Loucy (cell line): Measurements from ENCODE around the gene RGL4.
A peak's percentile ranks its signal among the peaks of the same experiment; 100 is the strongest.

Experiments
- H2AFZ ChIP-seq: fragments of 200-600 bp; sonication (generic); 2 replicates; pipeline ENCODE4 v1.6.0; 2016; ENCODE audit warnings: antibody characterized with exemption, mild to moderate bottlenecking, low read length, moderate library complexity
- H3F3A ChIP-seq: fragments of 200-600 bp; 2 replicates; pipeline ENCODE4 v1.6.0; 2016; ENCODE audit warnings: antibody characterized with exemption, low read depth, mild to moderate bottlenecking
- H3K27me3 ChIP-seq: fragments of 200-600 bp; sonication (generic); 2 replicates; pipeline ENCODE4 v1.6.1; 2014; ENCODE audit warnings: low read length, mild to moderate bottlenecking; ENCODE audit not compliant: insufficient read depth, poor library complexity, severe bottlenecking
- H3K36me3 ChIP-seq: fragments of 200-600 bp; sonication (generic); 2 replicates; pipeline ENCODE4 v1.6.1; 2016; ENCODE audit warnings: low read length; ENCODE audit not compliant: insufficient read depth
- H3K4me1 ChIP-seq: fragments of 200-600 bp; sonication (generic); 2 replicates; pipeline ENCODE4 v1.5.1; 2014; ENCODE audit warnings: low read length, mild to moderate bottlenecking; ENCODE audit not compliant: insufficient read depth, poor library complexity, severe bottlenecking
- H3K4me2 ChIP-seq: fragments of 200-600 bp; sonication (generic); 2 replicates; pipeline ENCODE4 v1.6.0; 2014; ENCODE audit warnings: antibody characterized with exemption, low read length, low read depth, mild to moderate bottlenecking; ENCODE audit not compliant: poor library complexity, severe bottlenecking
- H3K4me3 ChIP-seq: fragments of 200-600 bp; sonication (generic); 2 replicates; pipeline ENCODE4 v1.5.1; 2014; ENCODE audit warnings: low read length, mild to moderate bottlenecking, mixed read lengths; ENCODE audit not compliant: poor library complexity, severe bottlenecking
- H3K79me2 ChIP-seq: fragments of 200-600 bp; sonication (generic); 2 replicates; pipeline ENCODE4 v1.6.1; 2014; ENCODE audit warnings: low read length; ENCODE audit not compliant: insufficient read depth
- H3K9ac ChIP-seq: fragments of 200-600 bp; sonication (generic); 2 replicates; pipeline ENCODE4 v1.6.0; 2014; ENCODE audit warnings: mild to moderate bottlenecking, low read depth, low read length, moderate library complexity; ENCODE audit not compliant: poor library complexity, severe bottlenecking
- H3K9me2 ChIP-seq: fragments of 200-600 bp; sonication (generic); replicated peaks from 2 replicates; pipeline ENCODE4 v1.6.1; 2016; ENCODE audit warnings: low read depth, low read length, mixed read lengths
- H3K9me3 ChIP-seq: fragments of 200-600 bp; sonication (generic); 2 replicates; pipeline ENCODE4 v1.6.1; 2014; ENCODE audit warnings: mild to moderate bottlenecking, antibody characterized with exemption, low read length, low read depth; ENCODE audit not compliant: insufficient read depth
- H4K20me1 ChIP-seq: fragments of 200-600 bp; sonication (generic); 2 replicates; pipeline ENCODE4 v1.6.0; 2014; ENCODE audit warnings: antibody characterized with exemption, low read length, mild to moderate bottlenecking; ENCODE audit not compliant: insufficient read depth, poor library complexity, severe bottlenecking
- CTCF ChIP-seq: fragments of 200-600 bp; sonication (generic); conservative IDR thresholded peaks from 2 replicates; pipeline ENCODE4 v1.5.1; 2014; ENCODE audit warnings: mild to moderate bottlenecking, antibody characterized with exemption, low read length
- EZH2phosphoT487 ChIP-seq: fragments of 200-600 bp; IDR thresholded peaks from 2 replicates; pipeline ENCODE4 v1.6.1; 2018; ENCODE audit warnings: antibody characterized with exemption, mild to moderate bottlenecking, moderate library complexity, borderline replicate concordance

Gene RGL4

GRCh38 chr22:23693979-23694680 lies 3.3 kb downstream of the RGL4 start:
- TF ChIP-seq CTCF: no peak
- TF ChIP-seq EZH2phosphoT487: no peak
- Histone ChIP-seq H3K4me1 (peaks cover 38% of the 10 kb centered on the region), H3K9me2 (no peaks in the 10 kb centered on the region), H3F3A (no peaks in the 10 kb centered on the region), H3K36me3 (peaks cover 54% of the 10 kb centered on the region; the same call in 1 of the 2 replicates), H3K9ac (no peak overlapping the region), H3K27me3 (no peaks in the 10 kb centered on the region), H3K9me3 (no peaks in the 10 kb centered on the region), H2AFZ (no peak overlapping the region), H4K20me1 (no peaks in the 10 kb centered on the region), H3K79me2 (peaks cover 33% of the 10 kb centered on the region), H3K4me2 (no peak overlapping the region), H3K4me3 (no peak overlapping the region)

GRCh38 chr22:23695141-23695540 lies 4.3 kb downstream of the RGL4 start:
- Histone ChIP-seq H4K20me1 (no peaks in the 10 kb centered on the region), H3K27me3 (no peaks in the 10 kb centered on the region), H3K9me2 (no peaks in the 10 kb centered on the region), H3K79me2 (peaks cover 43% of the 10 kb centered on the region), H3F3A (no peaks in the 10 kb centered on the region), H3K4me1 (peaks cover 38% of the 10 kb centered on the region), H2AFZ (no peak overlapping the region), H3K36me3 (peaks cover 55% of the 10 kb centered on the region; the same call in 1 of the 2 replicates), H3K9ac (peak overlapping the region; percentile 89), H3K4me3 (peak overlapping the region; percentile 70), H3K4me2 (peak overlapping the region; percentile 85), H3K9me3 (no peaks in the 10 kb centered on the region)
- no peak for TF ChIP-seq CTCF

GRCh38 chr22:23695571-23696325 lies 4.9 kb downstream of the RGL4 start:
- Histone ChIP-seq H3K27me3 (no peaks in the 10 kb centered on the region), H3K9ac (peak overlapping the region; percentile 89), H3K4me1 (peaks cover 38% of the 10 kb centered on the region), H3K4me3 (peak overlapping the region; percentile 70), H2AFZ (0 out of 2 replicates have a peak overlapping the region, but pooled peaks have one; percentile 7), H3K4me2 (peak overlapping the region; percentile 85), H3K9me2 (no peaks in the 10 kb centered on the region), H3K79me2 (peaks cover 49% of the 10 kb centered on the region), H3K36me3 (peaks cover 61% of the 10 kb centered on the region; the same call in 1 of the 2 replicates), H4K20me1 (no peaks in the 10 kb centered on the region), H3F3A (no peaks in the 10 kb centered on the region), H3K9me3 (no peaks in the 10 kb centered on the region)
- TF ChIP-seq CTCF (no peak), EZH2phosphoT487 (no peak)
